ENCODE measurements around the gene PRXL2C.

Gene PRXL2C

DNA sequence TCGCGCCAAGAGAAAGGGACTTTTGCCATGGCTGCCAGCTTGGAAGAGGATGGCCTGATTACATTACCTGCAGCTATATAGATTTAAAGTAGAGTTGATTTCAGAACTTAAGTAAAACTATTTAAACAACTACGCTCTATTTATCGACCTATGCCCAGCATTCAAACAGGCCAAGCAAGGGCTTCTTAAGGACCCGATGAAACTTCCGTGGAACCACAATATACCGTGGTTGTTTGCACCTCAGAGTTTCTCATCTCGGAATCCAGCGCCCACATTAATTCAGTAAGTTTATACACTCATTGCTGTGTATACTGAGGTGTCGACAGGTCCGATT, 35.0 kb downstream of the PRXL2C start:
- Histone ChIP-seq H3K27ac (replicated peaks) (no peak overlapping the region), H3K4me3 (replicated peaks; ENCODE audit: insufficient read depth, low read length) (no peak overlapping the region), H3K27me3 (ENCODE audit: insufficient read depth, poor library complexity, severe bottlenecking) (peaks cover 27% of the 10 kb centered on the region)
- TF ChIP-seq GABPA (IDR thresholded peaks at IDR 0.05; ENCODE audit: low read depth) (no peak), SPI1 (IDR thresholded peaks at IDR 0.05; ENCODE audit: borderline replicate concordance, low read depth) (no peak), POLR2AphosphoS5 (IDR thresholded peaks at IDR 0.05; ENCODE audit: low read depth) (no peak)
- TF ChIP-seq, protein P1, sequence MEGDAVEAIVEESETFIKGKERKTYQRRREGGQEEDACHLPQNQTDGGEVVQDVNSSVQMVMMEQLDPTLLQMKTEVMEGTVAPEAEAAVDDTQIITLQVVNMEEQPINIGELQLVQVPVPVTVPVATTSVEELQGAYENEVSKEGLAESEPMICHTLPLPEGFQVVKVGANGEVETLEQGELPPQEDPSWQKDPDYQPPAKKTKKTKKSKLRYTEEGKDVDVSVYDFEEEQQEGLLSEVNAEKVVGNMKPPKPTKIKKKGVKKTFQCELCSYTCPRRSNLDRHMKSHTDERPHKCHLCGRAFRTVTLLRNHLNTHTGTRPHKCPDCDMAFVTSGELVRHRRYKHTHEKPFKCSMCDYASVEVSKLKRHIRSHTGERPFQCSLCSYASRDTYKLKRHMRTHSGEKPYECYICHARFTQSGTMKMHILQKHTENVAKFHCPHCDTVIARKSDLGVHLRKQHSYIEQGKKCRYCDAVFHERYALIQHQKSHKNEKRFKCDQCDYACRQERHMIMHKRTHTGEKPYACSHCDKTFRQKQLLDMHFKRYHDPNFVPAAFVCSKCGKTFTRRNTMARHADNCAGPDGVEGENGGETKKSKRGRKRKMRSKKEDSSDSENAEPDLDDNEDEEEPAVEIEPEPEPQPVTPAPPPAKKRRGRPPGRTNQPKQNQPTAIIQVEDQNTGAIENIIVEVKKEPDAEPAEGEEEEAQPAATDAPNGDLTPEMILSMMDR (IDR thresholded peaks at IDR 0.05; ENCODE audit: insufficient read depth, low read length): no peak
- TF ChIP-seq, protein P2, sequence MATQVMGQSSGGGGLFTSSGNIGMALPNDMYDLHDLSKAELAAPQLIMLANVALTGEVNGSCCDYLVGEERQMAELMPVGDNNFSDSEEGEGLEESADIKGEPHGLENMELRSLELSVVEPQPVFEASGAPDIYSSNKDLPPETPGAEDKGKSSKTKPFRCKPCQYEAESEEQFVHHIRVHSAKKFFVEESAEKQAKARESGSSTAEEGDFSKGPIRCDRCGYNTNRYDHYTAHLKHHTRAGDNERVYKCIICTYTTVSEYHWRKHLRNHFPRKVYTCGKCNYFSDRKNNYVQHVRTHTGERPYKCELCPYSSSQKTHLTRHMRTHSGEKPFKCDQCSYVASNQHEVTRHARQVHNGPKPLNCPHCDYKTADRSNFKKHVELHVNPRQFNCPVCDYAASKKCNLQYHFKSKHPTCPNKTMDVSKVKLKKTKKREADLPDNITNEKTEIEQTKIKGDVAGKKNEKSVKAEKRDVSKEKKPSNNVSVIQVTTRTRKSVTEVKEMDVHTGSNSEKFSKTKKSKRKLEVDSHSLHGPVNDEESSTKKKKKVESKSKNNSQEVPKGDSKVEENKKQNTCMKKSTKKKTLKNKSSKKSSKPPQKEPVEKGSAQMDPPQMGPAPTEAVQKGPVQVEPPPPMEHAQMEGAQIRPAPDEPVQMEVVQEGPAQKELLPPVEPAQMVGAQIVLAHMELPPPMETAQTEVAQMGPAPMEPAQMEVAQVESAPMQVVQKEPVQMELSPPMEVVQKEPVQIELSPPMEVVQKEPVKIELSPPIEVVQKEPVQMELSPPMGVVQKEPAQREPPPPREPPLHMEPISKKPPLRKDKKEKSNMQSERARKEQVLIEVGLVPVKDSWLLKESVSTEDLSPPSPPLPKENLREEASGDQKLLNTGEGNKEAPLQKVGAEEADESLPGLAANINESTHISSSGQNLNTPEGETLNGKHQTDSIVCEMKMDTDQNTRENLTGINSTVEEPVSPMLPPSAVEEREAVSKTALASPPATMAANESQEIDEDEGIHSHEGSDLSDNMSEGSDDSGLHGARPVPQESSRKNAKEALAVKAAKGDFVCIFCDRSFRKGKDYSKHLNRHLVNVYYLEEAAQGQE (IDR thresholded peaks at IDR 0.05; ENCODE audit: insufficient replicate concordance, low read depth): no peak
- no peak for DNase-seq (ENCODE audit: low read depth in 1 of 2, low spot score in 1 of 2)

DNA sequence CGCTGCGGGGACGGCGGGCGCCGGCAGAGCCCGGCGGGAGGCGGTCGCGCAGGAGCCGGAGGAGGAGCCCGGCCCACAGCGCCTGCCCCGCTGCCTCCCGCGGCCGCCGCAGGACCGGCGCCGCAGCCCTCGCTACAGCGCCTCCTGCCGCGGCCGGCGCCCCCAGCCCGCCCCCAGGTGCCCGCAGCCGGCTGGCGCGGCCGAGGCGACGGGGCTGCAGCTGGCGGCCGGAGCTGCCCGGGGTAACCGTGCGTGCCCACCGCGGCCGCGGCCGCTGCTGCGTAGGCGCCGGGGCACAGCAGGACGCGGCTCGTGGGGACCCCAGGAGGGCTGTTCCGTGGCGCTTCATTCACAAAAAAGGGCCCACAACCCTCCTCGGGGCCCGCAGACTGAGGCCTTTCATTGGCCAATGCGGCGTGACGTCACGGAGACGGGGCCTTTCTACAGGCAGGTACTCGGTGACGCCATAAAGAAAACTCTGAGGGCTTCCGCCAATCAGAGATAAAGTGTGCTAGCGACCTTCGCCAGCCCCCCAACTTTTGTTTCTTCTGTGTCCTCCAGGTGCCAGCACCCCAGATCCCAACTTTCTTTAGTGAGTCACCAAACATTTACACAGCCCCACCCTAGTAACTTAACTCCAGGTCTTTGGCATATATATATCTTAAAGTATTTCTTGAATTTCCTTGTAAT, 35.5 kb downstream of the PRXL2C start, which contains the start of gene CDC14B:
TSS of gene CDC14B (minus strand) at position 353 of the 690 bp plus-strand sequence. CDS start 465 bp downstream, outside the sequence.
- Histone ChIP-seq H3K27ac (replicated peaks) (no peak within 1 kb of the TSS), H3K27me3 (ENCODE audit: insufficient read depth, poor library complexity, severe bottlenecking) (peaks cover 27% of the 10 kb centered on the region), H3K4me3 (replicated peaks; ENCODE audit: insufficient read depth, low read length) (peak within 1 kb of the TSS; percentile 36)
- TF ChIP-seq, protein P2 (IDR thresholded peaks at IDR 0.05; ENCODE audit: insufficient replicate concordance, low read depth): no peak
- no peak for TF ChIP-seq POLR2AphosphoS5 (IDR thresholded peaks at IDR 0.05; ENCODE audit: low read depth)
- TF ChIP-seq, protein P1 (IDR thresholded peaks at IDR 0.05; ENCODE audit: insufficient read depth, low read length): no peak
- no peak for TF ChIP-seq SPI1 (IDR thresholded peaks at IDR 0.05; ENCODE audit: borderline replicate concordance, low read depth)
- TF ChIP-seq GABPA (IDR thresholded peaks at IDR 0.05; ENCODE audit: low read depth): no peak
- peak; percentile 5 to 54 for DNase-seq (ENCODE audit: low read depth in 1 of 2, low spot score in 1 of 2)

DNA sequence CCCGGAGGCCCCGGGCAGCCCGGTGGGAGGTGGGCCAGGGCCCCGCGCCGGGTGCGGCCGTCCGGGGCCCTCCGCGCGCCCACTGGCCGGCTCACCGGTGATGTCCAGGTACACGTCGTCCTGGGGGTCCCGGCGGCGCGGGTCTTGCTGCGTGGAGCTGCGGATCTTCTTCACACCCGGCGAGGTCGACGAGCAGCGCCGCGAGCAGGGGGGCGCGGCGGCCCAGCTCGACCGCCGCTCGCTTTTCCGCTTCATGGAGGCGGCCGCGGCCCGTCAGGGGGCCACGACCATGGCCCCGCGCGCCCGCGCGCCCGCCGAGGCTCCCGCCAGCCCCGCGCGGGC, 36.0 kb downstream of the PRXL2C start:
- Histone ChIP-seq H3K27me3 (ENCODE audit: insufficient read depth, poor library complexity, severe bottlenecking) (peaks cover 27% of the 10 kb centered on the region), H3K4me3 (replicated peaks; ENCODE audit: insufficient read depth, low read length) (peak overlapping the region; percentile 27; the same call in 1 of the 2 replicates), H3K27ac (replicated peaks) (no peak overlapping the region)
- no peak for DNase-seq (ENCODE audit: low read depth in 1 of 2, low spot score in 1 of 2)
- no peak for TF ChIP-seq GABPA (IDR thresholded peaks at IDR 0.05; ENCODE audit: low read depth)
- no peak for TF ChIP-seq POLR2AphosphoS5 (IDR thresholded peaks at IDR 0.05; ENCODE audit: low read depth)
- TF ChIP-seq, protein P2 (IDR thresholded peaks at IDR 0.05; ENCODE audit: insufficient replicate concordance, low read depth): no peak
- TF ChIP-seq SPI1 (IDR thresholded peaks at IDR 0.05; ENCODE audit: borderline replicate concordance, low read depth): no peak
- TF ChIP-seq, protein P1 (IDR thresholded peaks at IDR 0.05; ENCODE audit: insufficient read depth, low read length): no peak

Data from HL-60 (cell line).